MCF 10A (cell line): ENCODE measurements around the gene MIEF1. TPM values are rescaled to one million over a fixed set of nuclear protein-coding genes. Genes with fewer than 3 reads are reported as not detected.

Experiments
- BruUV-seq: library from RNA; stranded (reverse); fragments of 400-500 nt; replicated peaks from 2 replicates; lab custom pipeline; 2021; lab: Mats Ljungman, UMichigan
- CTCF ChIA-PET: fragments of 300-600 bp; sonication (Branson Sonifier 250); formaldehyde crosslinking; extraction: SDS; loops from one replicate; lab custom pipeline; 2021; ENCODE audit warnings: antibody characterized with exemption, inconsistent platforms; lab: Yijun Ruan, JAX
- POLR2A ChIA-PET: fragments of 300-600, 350-650 bp; sonication (Branson Sonifier 250); formaldehyde crosslinking; extraction: SDS; loops from one replicate; lab custom pipeline; 2020; ENCODE audit warnings: antibody characterized with exemption, inconsistent platforms; lab: Yijun Ruan, JAX
- DNase-seq: peaks from one replicate; pipeline ENCODE4 v3.0.0-alpha.2; 2018; ENCODE audit not compliant: unreplicated experiment
- H3K27ac Mint-ChIP-seq: one replicate; pipeline ENCODE4 v1.8.0; 2022; ENCODE audit warnings: mild to moderate bottlenecking, low read depth, mixed read lengths; ENCODE audit not compliant: unreplicated experiment
- H3K27me3 Mint-ChIP-seq: one replicate; pipeline ENCODE4 v1.8.0; 2022; ENCODE audit warnings: mixed read lengths; ENCODE audit not compliant: insufficient read depth, unreplicated experiment
- H3K36me3 Mint-ChIP-seq: one replicate; pipeline ENCODE4 v1.8.0; 2022; ENCODE audit warnings: mild to moderate bottlenecking, moderate library complexity, mixed read lengths; ENCODE audit not compliant: insufficient read depth, unreplicated experiment
- H3K4me1 Mint-ChIP-seq: one replicate; pipeline ENCODE4 v1.8.0; 2022; ENCODE audit warnings: mixed read lengths; ENCODE audit not compliant: insufficient read depth, unreplicated experiment
- H3K4me3 Mint-ChIP-seq: one replicate; pipeline ENCODE4 v1.8.0; 2022; ENCODE audit warnings: mild to moderate bottlenecking, moderate library complexity, mixed read lengths; ENCODE audit not compliant: unreplicated experiment
- H3K9me3 Mint-ChIP-seq: one replicate; pipeline ENCODE4 v1.8.0; 2022; ENCODE audit warnings: mixed read lengths; ENCODE audit not compliant: unreplicated experiment
- CTCF ChIP-seq: fragments of 200-600 bp; IDR thresholded peaks from one replicate; pipeline ENCODE4 v1.8.0; 2022; ENCODE audit warnings: antibody characterized with exemption, mild to moderate bottlenecking; ENCODE audit not compliant: unreplicated experiment
- intact Hi-C: fragments of 100-400 bp; cut with micrococcal nuclease; formaldehyde crosslinking; loops from 2 replicates; pipeline ENCODE4 v1.14.1; 2022
- total RNA-seq: library from RNA; stranded (reverse); gene quantifications from 2 replicates; pipeline ENCODE4 v1.2.3, GENCODE V29; 2022

Gene MIEF1
- total RNA-seq, 1 experiment from 2014 or later = 40.2 TPM

DNA sequence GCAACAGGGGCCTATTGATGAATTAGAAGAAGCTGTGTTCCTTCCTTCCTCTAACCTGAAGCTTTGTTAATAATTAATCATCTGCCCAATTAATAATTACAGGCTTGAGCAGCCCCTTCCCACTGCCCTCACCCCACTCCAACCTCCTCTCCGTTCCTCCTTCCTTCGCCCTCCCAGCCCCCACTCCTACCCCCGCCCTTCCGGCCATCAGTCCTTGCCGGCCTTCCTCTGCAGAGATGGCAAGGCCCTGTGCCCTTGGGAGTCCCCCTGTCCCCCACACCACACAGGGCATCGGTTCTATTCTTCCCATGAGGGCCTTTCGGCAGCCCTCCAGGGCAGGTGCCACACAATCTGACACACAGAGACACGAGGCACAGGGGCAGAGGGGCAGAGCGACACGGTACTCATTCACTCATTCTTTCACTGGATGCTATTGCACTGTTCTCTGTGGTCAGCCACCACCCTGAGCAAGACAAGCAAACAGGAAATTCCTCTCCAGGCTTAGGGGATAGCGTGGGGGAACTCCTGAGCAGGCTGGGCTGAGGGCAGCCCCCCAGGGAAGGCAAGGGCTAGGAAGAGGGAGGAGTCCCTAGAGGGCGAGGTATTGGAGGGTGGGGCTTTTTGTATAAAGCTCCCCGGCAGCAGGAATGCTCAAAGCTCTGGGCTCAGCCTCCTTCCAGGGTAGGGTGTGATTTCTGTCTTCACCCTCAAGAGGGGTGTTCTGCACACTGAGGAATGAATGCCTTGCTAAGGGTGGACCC, 30.5 kb upstream of the MIEF1 start:
- Mint-ChIP-seq H3K36me3 (no peaks in the 10 kb centered on the region), H3K27me3 (no peaks in the 10 kb centered on the region), H3K27ac (no peak overlapping the region), H3K9me3 (no peaks in the 10 kb centered on the region), H3K4me1 (peaks cover 5% of the 10 kb centered on the region), H3K4me3 (no peak overlapping the region)
- no peak for DNase-seq
- intact Hi-C loops = no loop called here
- ChIA-PET CTCF (no interaction called here), POLR2A (no interaction called here)
- no peak for TF ChIP-seq CTCF
- BruUV-seq = no TSS peak

DNA sequence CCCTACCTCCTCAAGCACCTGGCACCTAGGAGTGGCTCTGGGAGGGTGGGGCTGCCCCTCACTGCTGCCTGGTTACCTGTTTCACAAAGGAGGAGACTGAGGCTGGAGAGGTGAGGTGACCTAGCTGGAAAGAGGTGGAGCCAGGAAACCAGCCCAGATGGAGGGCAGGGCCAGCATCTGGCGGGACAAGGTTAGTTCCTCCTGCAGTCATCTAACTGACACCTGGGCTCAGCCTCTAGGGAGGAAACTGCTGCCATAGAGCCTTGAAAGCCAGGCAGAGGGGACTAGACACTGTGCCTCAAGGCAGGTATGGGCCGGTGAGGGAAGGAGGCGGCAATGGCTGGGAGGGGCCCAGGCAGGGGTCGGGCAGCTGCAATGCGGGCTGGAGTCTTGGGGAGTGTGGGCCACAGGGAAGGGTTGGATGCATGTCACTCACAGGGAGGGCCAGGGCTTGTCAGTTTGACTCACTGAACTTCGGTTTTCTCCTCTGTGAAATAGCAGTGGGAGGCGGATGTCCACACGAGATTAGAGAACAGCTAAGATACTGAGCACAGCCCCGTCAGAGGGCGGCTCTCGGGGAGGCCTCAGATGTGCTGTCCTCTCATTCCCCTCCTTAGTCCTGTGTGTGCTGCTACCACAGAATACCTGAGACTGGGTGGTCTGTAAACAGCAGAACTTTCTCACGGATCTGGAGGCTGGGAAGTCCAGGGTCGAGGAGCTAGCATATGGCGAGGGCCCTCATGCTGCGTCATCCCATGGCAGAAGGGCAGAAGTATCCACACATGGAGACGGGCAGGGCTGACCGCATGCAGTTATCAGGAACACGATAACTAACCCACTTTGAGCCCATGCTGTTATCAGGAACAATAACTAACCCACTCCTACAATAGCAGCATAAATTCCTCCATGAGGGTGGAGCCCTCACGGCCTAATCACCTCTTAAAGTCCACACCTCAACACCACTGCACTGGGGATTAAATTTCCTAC, 29.2 kb upstream of the MIEF1 start:
- Mint-ChIP-seq H3K27me3 (no peaks in the 10 kb centered on the region), H3K4me1 (peaks cover 5% of the 10 kb centered on the region), H3K4me3 (no peak overlapping the region), H3K9me3 (no peaks in the 10 kb centered on the region), H3K36me3 (no peaks in the 10 kb centered on the region), H3K27ac (no peak overlapping the region)
- ChIA-PET CTCF (interaction anchor here (1.0 kb wide), 1 partner anchor 129 kb away, joined by 5 read pairs; no protein-coding TSS in a partner anchor), POLR2A (no interaction called here)
- intact Hi-C loops = no loop called here
- no TSS peak for BruUV-seq
- DNase-seq = no peak
- no peak for TF ChIP-seq CTCF

- Mint-ChIP-seq H3K4me1 (peaks cover 5% of the 10 kb centered on the region), H3K27me3 (no peaks in the 10 kb centered on the region), H3K36me3 (no peaks in the 10 kb centered on the region), H3K9me3 (no peaks in the 10 kb centered on the region), H3K27ac (no peak overlapping the region), H3K4me3 (no peak overlapping the region)
- POLR2A ChIA-PET = no interaction called here
- no peak for TF ChIP-seq CTCF
- no TSS peak for BruUV-seq
- intact Hi-C loops = no loop called here
- CTCF ChIA-PET = no interaction called here
- DNase-seq = no peak
Observed at GRCh38 chr22:39473851-39474250, 28.2 kb upstream of the MIEF1 start.
